HepG2 (cell line): ENCODE results near the gene EEF1A2. TPM values are rescaled to one million over a fixed set of nuclear protein-coding genes. Genes with fewer than 3 reads are reported as not detected.

ENCODE experiments used
- DNMT1 ChIP-seq: sonication (generic); formaldehyde crosslinking; IDR thresholded peaks from 2 replicates; pipeline ENCODE4 v1.5.1; 2020; ENCODE audit warnings: mild to moderate bottlenecking, missing genetic modification reagents
- ELF1 ChIP-seq: sonication (generic); formaldehyde crosslinking; IDR thresholded peaks from 2 replicates; pipeline ENCODE4 v1.4.0; 2020; ENCODE audit warnings: missing genetic modification reagents
- GTF3A ChIP-seq: sonication (generic); formaldehyde crosslinking; conservative IDR thresholded peaks from 2 replicates; pipeline ENCODE4 v1.4.0; 2020; ENCODE audit warnings: mild to moderate bottlenecking, missing genetic modification reagents
- HMG20B ChIP-seq: conservative IDR thresholded peaks from 2 replicates; pipeline ENCODE4 v1.6.1; 2016; ENCODE audit warnings: missing genetic modification reagents, missing compliant biosample characterization
- MAZ ChIP-seq, 2 experiments: sonication (generic) in 1 of 2; formaldehyde crosslinking in 1 of 2; IDR thresholded peaks; 2 replicates each; pipeline versions ENCODE4 v1.5.0 to v1.6.1; 2012 to 2020; ENCODE audit warnings: low read depth in 2 of 2, mild to moderate bottlenecking in 2 of 2, borderline replicate concordance in 1 of 2, improper control_type of control experiment in 1 of 2, low read length in 1 of 2, missing genetic modification reagents in 1 of 2, moderate library complexity in 1 of 2
- MBNL3 ChIP-seq: fragments of 250-450 bp; sonication (Bioruptor Pico); conservative IDR thresholded peaks from 2 replicates; pipeline ENCODE4 v1.8.0; 2022; ENCODE audit warnings: mild to moderate bottlenecking, inconsistent platforms
- NCOA5 ChIP-seq: sonication (generic); formaldehyde crosslinking; IDR thresholded peaks from 2 replicates; pipeline ENCODE4 v1.4.0; 2020; ENCODE audit warnings: missing genetic modification reagents
- NKX3-1 ChIP-seq: sonication (generic); formaldehyde crosslinking; IDR thresholded peaks from 2 replicates; pipeline ENCODE4 v1.5.0; 2020; ENCODE audit warnings: missing genetic modification reagents
- SMYD3 ChIP-seq: sonication (generic); formaldehyde crosslinking; IDR thresholded peaks from 2 replicates; pipeline ENCODE4 v1.8.1; 2023; ENCODE audit warnings: mild to moderate bottlenecking, missing genetic modification reagents
- SNAPC2 ChIP-seq: sonication (generic); formaldehyde crosslinking; IDR thresholded peaks from 2 replicates; pipeline ENCODE4 v1.8.1; 2022; ENCODE audit warnings: mild to moderate bottlenecking, missing genetic modification reagents
- TMF1 ChIP-seq: sonication (generic); formaldehyde crosslinking; IDR thresholded peaks from 2 replicates; pipeline ENCODE4 v1.8.1; 2022; ENCODE audit warnings: low read depth, missing genetic modification reagents
- TP53 ChIP-seq: sonication (generic); formaldehyde crosslinking; conservative IDR thresholded peaks from 2 replicates; pipeline ENCODE4 v1.4.0; 2020; ENCODE audit warnings: missing genetic modification reagents
- ZFP90 ChIP-seq: sonication (generic); formaldehyde crosslinking; IDR thresholded peaks from 2 replicates; pipeline ENCODE4 v1.8.0; 2022; ENCODE audit warnings: missing genetic modification reagents, mild to moderate bottlenecking, inconsistent platforms, borderline replicate concordance
- ZNF644 ChIP-seq: IDR thresholded peaks from 2 replicates; pipeline ENCODE4 v1.6.1; 2016; ENCODE audit warnings: low read depth
- polyA plus RNA-seq, 8 experiments: library from polyadenylated mRNA; depleted of rRNA in 3 of 8; stranded (reverse) in 7 of 8; unstranded in 1 of 8; fragments of >200 nt; fragmentation: Illumina TruSeq in 4 of 8; extraction: Trizol in 4 of 8; gene quantifications; 2 replicates each; pipeline versions ENCODE4 v1.2.1 to v1.2.3, GENCODE V29; 2011 to 2016; ENCODE audit warnings: low read depth in 4 of 8, missing spikeins in 1 of 8, mixed read lengths in 1 of 8; ENCODE audit not compliant: insufficient read depth in 1 of 8
- total RNA-seq, 5 experiments: library from RNA; depleted of rRNA; stranded (reverse); fragments of >200 nt; fragmentation: Illumina TruSeq; extraction: Trizol; gene quantifications; 2 replicates each; pipeline ENCODE4 v1.2.3, GENCODE V29; 2016; ENCODE audit warnings: low read depth in 1 of 5
- TF ChIP-seq, protein P1 (sequence below): sonication (generic); formaldehyde crosslinking; IDR thresholded peaks from 2 replicates; pipeline ENCODE4 v1.4.0; 2020; ENCODE audit warnings: mild to moderate bottlenecking, low read depth, missing genetic modification reagents
- TF ChIP-seq, protein P2 (sequence below): IDR thresholded peaks from 2 replicates; pipeline ENCODE4 v1.6.1; 2016
- TF ChIP-seq, protein P3 (sequence below): sonication (generic); formaldehyde crosslinking; IDR thresholded peaks from 2 replicates; pipeline ENCODE4 v1.9.0; 2021; ENCODE audit warnings: missing genetic modification reagents, borderline replicate concordance
- TF ChIP-seq, protein P4 (sequence below): sonication (generic); formaldehyde crosslinking; IDR thresholded peaks from 2 replicates; pipeline ENCODE4 v1.5.0; 2020; ENCODE audit warnings: mild to moderate bottlenecking, missing genetic modification reagents
- TF ChIP-seq, protein P5 (sequence below): sonication (generic); formaldehyde crosslinking; IDR thresholded peaks from 2 replicates; pipeline ENCODE4 v1.8.0; 2022; ENCODE audit warnings: mild to moderate bottlenecking, missing genetic modification reagents, borderline replicate concordance

The EEF1A2 gene
- total and polyA plus RNA-seq, 2 of the 13 experiments (the other 11 are each of a cell fraction or from before 2014, with no cell fraction given) = 0.44 to 0.87 TPM

DNA sequence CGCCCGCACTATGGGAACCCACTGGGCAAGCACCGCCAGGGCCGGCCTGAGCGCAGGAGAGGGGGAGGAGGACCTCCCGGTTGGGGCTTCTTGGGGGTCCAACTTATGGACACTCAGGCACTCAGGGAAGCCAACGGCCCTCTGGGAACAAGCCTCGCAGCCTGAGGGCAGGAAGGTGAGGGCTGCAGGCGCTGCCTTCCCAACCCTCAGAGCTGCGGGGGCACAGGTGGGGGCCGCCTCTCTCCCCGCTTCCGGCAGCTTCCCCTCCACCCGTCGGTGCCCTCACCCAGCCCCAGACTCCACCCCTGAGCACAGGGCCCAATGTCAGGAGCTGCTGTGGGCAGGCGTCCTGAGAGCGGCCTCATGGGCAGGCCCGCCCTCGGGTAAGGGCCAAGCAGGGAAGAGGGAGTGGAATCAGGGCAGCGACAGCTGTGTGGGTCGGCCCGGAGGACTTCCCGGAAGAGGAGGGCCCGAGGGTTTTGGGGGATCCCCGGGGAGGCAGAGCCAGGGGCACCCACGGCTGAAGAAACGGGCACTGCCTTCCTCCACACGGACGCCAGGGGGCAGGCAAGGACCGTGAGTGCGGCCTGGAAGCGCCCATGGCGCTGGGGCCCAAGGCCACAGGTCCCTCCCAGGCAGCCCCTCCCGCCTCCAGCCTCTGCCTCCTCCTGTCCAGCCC is 38.8 kb upstream of the EEF1A2 start (continued):
- peak; percentile 99 for TF ChIP-seq MAZ (IDR thresholded peaks at IDR 0.05; ENCODE audit: borderline replicate concordance, low read depth, low read length)
- peak; percentile 100 for TF ChIP-seq MAZ (CRISPR knock-in tag; IDR thresholded peaks at IDR 0.05; ENCODE audit: low read depth)
- TF ChIP-seq, protein P1, sequence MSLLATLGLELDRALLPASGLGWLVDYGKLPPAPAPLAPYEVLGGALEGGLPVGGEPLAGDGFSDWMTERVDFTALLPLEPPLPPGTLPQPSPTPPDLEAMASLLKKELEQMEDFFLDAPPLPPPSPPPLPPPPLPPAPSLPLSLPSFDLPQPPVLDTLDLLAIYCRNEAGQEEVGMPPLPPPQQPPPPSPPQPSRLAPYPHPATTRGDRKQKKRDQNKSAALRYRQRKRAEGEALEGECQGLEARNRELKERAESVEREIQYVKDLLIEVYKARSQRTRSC (CRISPR knock-in tag) = no peak
- TF ChIP-seq DNMT1 (CRISPR knock-in tag) = peak; percentile 94
- TF ChIP-seq, protein P2, sequence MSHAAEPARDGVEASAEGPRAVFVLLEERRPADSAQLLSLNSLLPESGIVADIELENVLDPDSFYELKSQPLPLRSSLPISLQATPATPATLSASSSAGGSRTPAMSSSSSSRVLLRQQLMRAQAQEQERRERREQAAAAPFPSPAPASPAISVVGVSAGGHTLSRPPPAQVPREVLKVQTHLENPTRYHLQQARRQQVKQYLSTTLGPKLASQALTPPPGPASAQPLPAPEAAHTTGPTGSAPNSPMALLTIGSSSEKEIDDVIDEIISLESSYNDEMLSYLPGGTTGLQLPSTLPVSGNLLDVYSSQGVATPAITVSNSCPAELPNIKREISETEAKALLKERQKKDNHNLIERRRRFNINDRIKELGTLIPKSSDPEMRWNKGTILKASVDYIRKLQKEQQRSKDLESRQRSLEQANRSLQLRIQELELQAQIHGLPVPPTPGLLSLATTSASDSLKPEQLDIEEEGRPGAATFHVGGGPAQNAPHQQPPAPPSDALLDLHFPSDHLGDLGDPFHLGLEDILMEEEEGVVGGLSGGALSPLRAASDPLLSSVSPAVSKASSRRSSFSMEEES (CRISPR knock-in tag) = peak; percentile 48
- TF ChIP-seq ZNF644 (CRISPR knock-in tag) = no peak
- TF ChIP-seq TMF1 (CRISPR knock-in tag) = peak; percentile 83; the same call in 1 of the 2 replicates
- peak; percentile 83 for TF ChIP-seq ELF1 (CRISPR knock-in tag)
- TF ChIP-seq ZFP90 (CRISPR knock-in tag) = peak; percentile 95; the same call in 1 of the 2 replicates
- no peak for TF ChIP-seq MBNL3 (CRISPR knock-in tag)
- no peak for TF ChIP-seq SNAPC2
- 0 out of 2 replicates have a peak, but pooled peaks have one; percentile 10 for TF ChIP-seq HMG20B (CRISPR knock-in tag)
- TF ChIP-seq SMYD3 = no peak
- TF ChIP-seq, protein P3, sequence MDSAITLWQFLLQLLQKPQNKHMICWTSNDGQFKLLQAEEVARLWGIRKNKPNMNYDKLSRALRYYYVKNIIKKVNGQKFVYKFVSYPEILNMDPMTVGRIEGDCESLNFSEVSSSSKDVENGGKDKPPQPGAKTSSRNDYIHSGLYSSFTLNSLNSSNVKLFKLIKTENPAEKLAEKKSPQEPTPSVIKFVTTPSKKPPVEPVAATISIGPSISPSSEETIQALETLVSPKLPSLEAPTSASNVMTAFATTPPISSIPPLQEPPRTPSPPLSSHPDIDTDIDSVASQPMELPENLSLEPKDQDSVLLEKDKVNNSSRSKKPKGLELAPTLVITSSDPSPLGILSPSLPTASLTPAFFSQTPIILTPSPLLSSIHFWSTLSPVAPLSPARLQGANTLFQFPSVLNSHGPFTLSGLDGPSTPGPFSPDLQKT (CRISPR knock-in tag) = no peak; the same call in 1 of the 2 replicates
- TF ChIP-seq, protein P4, sequence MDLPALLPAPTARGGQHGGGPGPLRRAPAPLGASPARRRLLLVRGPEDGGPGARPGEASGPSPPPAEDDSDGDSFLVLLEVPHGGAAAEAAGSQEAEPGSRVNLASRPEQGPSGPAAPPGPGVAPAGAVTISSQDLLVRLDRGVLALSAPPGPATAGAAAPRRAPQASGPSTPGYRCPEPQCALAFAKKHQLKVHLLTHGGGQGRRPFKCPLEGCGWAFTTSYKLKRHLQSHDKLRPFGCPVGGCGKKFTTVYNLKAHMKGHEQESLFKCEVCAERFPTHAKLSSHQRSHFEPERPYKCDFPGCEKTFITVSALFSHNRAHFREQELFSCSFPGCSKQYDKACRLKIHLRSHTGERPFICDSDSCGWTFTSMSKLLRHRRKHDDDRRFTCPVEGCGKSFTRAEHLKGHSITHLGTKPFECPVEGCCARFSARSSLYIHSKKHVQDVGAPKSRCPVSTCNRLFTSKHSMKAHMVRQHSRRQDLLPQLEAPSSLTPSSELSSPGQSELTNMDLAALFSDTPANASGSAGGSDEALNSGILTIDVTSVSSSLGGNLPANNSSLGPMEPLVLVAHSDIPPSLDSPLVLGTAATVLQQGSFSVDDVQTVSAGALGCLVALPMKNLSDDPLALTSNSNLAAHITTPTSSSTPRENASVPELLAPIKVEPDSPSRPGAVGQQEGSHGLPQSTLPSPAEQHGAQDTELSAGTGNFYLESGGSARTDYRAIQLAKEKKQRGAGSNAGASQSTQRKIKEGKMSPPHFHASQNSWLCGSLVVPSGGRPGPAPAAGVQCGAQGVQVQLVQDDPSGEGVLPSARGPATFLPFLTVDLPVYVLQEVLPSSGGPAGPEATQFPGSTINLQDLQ (CRISPR knock-in tag) = peak; percentile 47; the same call in 1 of the 2 replicates
- peak; percentile 80; the same call in 1 of the 2 replicates for TF ChIP-seq GTF3A (CRISPR knock-in tag)
- peak; percentile 80; the same call in 1 of the 2 replicates for TF ChIP-seq TP53 (CRISPR knock-in tag)
- TF ChIP-seq NKX3-1 (CRISPR knock-in tag) = 0 out of 2 replicates have a peak, but pooled peaks have one; percentile 46
- no peak for TF ChIP-seq NCOA5 (CRISPR knock-in tag)
- TF ChIP-seq, protein P5, sequence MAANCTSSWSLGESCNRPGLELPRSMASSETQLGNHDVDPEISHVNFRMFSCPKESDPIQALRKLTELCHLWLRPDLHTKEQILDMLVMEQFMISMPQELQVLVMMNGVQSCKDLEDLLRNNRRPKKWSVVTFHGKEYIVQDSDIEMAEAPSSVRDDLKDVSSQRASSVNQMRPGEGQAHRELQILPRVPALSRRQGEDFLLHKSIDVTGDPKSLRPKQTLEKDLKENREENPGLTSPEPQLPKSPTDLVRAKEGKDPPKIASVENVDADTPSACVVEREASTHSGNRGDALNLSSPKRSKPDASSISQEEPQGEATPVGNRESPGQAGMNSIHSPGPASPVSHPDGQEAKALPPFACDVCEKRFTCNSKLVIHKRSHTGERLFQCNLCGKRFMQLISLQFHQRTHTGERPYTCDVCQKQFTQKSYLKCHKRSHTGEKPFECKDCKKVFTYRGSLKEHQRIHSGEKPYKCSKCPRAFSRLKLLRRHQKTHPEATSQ (CRISPR knock-in tag) = peak; percentile 81; the same call in 1 of the 2 replicates
